ENCODE measurements around the gene GPR137C.
"Not testable (repeated sequence)": the region's sequence is repeated elsewhere in the genome, so short reads cannot be mapped to it uniquely, and the experiment has no call there.

Gene GPR137C

DNA sequence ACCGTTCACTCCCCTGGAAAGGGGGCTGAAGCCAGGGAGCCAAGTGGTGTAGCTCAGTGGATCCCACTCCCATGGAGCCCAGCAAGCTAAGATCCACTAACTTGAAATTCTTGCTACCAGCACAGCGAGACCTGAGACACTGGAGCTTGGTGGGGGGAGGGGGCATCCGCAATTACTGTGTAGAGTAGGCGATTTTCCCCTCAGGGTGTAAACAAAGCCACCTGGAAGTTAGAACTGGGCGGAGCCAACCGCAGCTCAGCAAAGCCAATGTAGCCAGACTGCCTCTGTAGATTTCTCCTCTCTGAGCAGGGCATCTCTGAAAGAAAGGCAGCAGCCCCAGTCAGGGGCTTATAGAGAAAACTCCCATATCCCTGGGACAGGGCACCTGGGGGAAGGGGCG lies 15.8 kb downstream of the GPR137C start:
- DNase-seq (ENCODE audit: low read depth): not testable (repeated sequence)

DNA sequence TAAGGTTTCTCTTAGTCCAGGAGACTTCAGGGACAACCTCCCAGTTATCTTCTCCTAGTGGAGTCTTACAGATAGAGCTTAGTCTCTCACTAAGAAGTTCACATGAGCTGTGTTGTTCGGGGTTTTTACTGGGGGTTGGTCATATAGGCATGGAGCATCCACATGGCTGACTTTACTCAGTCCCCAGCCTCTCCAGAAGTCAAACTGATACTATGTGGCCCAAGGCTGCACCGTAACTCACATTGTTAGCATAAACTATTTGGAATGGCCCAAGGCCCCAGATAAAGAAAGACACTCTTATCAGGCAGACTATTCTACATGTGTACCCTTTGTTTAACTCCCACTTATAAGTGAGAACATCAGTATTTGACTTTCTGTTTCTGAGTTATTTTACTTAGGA lies 23.2 kb downstream of the GPR137C start:
- DNase-seq (ENCODE audit: low read depth): no peak

DNA sequence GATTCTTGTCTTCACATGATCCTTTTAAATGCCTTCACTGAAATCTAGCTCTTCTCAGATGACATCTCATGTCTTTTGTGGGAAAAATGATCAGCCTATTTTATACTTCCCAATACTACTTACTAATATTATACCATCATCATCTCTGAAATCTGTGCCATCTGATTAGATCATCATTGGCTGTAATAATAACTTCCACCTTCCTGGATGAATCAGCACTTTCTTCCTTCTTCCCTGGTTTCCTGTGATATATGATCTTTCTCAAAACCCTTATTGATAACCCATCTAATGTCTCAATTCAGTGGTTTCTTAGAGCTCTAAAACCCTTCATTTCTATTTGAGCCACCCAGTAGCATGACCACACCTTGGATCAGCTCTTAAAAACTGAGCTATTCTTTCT lies 30.9 kb downstream of the GPR137C start:
- no peak for DNase-seq (ENCODE audit: low read depth)

DNA sequence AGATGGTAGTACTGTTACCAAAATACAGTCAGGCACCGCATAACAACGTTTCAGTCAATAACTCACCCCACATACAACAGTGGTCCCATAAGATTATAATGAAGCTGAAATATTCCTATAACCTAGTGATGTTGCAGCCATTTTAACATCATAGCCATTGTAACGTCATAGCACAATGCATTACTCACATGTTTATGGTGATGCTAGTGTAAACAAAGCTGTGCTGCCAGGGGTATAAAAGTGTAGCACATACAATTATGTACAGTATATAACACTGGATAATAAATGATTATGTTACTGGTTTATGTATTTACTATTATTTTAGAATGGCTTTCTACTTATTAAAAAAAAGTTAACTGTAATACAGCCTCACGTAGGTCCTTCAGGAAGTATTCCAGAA lies 37.0 kb downstream of the GPR137C start:
- DNase-seq (ENCODE audit: low read depth): no peak

DNA sequence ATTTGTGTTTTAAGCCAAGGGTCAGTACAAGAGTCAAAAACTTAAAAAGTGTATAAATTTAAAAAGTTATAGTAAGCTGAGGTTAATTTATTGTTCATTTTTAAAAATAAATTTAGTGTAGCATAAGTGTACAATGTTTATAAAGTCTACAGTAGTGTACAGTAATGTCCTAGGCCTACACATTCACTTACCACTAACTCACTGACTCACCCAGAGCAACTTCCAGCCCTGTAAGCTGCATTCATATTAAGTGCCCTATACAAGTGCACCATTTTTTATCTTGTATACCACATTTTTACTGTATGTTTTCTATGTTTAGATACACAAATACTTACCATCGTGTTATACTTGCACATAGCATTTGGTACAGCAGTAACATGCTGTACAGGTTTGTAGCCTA lies 37.7 kb downstream of the GPR137C start:
- DNase-seq (ENCODE audit: low read depth): no peak

DNA sequence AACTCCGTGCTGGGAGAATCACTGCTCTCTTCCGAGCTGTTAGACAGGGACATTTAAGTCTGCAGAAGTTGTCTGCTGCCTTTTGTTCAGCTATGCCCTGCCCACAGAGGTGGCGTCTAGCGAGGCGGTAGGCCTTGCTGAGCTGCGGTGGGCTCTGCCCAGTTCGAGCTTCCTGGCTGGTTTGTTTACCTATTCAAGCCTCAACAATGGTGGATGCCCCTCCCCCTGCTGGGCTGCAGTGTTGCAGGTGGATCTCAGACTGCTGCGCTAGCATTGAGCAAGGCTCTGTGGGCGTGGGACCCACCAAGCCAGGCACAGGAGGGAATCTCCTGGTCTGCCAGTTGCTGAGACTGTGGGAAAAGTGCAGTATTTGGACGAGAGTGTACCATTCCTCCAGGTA lies 43.7 kb downstream of the GPR137C start:
- no peak for DNase-seq (ENCODE audit: low read depth)

DNA sequence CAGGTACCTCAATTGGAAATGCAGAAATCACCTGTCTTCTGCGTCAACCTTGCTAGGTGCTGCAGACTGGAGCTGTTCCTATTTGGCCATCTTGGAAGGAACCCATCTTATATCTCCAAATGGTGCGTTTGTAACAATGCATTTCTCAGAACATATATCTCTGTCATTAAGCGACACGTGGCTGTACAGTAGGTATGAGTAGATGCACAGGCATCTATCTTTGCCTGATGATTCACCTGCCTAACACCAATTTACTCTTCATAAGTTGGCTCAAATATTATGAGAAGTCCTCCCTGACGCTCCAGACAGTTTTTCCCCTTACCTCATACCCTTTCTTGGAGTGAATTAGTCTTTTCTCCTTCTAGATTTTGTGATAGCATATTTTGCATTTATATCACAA lies 44.2 kb downstream of the GPR137C start:
- DNase-seq (ENCODE audit: low read depth): no peak

DNA sequence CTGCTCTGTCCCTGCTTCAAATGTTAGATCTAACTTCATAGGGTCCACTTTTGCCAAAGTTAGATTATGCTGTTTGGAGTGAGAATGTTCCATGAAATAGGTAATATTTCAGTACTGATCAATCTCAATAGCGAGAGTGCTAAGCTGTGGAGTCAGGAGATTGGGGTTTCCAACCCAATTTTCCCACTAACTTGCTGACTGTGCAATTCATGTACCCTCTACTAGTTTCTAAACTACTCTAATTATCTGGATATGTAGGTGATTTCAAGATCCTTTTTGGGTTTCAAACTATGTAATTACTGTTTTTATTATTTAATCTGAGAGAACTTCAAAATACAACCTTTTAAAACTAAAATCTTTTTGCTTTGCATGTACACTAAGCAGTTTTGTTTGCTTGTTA lies 45.9 kb downstream of the GPR137C start:
- no peak for DNase-seq (ENCODE audit: low read depth)

DNA sequence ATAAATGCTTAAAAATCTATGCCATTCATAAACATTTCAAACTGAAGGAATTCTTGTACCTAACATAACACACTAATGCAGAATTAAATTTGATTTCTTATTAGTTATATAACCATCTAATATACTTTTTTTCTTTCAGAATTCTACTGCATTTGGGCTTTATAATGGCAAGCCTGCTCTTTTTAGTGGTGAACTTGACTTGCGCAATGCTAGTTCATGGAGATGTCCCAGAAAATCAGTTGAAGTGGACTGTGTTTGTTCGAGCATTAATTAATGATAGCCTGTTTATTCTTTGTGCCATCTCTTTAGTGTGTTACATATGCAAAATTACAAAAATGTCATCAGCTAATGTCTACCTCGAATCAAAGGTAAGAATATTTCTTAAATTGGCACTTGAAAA lies 47.3 kb downstream of the GPR137C start:
- no peak for DNase-seq (ENCODE audit: low read depth)

DNA sequence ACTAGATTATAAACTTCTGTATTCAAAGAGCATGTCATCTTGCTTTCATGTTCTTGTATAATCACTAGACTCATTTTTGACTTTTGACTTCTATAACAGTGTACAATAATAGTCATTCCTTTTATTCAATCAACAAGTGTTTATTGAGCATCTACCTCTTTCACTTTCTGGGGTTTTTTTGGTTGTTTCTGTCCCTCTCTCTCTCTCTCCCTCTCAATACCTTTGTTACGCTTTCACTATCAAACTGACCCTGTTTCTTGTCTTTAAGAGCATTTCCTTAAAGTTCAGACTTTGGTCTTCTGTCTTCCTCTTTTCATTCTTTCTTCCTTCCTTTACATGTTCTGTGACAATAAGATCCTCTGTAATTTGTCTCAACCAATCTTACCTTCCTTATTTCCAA lies 49.5 kb downstream of the GPR137C start:
- DNase-seq (ENCODE audit: low read depth): no peak

DNA sequence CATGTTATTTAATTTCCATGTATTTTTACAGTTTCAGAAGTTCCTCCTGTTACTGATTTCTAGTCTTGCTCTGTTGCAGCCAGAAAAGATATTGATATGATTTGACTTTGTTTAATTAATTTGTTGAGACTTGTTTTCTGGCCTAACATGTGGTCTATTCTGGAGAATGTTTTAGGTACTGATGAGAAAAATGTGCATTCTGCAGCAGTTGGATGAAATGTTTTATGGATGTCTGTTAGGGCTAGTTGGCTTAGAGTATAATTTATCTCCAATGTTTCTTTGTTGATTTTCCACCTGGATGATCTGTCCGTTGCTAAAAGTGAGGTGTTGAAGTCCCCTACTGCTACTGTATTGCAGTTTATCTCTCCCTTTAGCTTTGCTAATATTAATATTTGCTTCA lies 54.4 kb downstream of the GPR137C start:
- no peak for DNase-seq (ENCODE audit: low read depth)

DNA sequence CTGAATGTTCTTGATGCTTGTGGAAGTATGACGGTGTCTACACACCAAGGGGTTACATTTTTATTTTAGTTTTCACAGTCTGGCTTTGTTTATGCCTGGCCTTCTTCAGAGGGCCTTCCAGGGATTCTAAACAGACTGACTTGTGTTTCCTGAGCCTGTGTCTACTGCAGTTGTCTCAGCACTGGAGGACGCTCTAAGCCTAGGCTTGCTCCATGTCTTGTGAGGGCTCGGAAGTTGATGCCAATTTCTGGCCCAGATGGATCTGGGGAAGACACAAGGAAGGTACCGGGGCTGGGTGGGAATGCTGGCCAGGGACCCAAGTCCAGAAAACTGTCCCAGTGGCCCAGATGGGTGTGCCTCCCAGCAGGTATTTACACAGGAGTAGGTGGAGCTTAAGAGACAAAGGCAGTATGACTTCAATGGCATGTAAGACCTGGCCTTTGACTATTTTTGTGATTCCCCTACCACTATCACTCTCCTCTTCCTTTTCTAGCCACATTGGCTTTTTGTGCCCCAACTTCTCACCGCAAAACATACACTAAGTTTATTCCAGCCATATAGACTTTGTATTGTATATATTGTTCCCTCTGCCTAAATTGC lies 56.9 kb downstream of the GPR137C start:
- DNase-seq (ENCODE audit: low read depth): no peak

DNA sequence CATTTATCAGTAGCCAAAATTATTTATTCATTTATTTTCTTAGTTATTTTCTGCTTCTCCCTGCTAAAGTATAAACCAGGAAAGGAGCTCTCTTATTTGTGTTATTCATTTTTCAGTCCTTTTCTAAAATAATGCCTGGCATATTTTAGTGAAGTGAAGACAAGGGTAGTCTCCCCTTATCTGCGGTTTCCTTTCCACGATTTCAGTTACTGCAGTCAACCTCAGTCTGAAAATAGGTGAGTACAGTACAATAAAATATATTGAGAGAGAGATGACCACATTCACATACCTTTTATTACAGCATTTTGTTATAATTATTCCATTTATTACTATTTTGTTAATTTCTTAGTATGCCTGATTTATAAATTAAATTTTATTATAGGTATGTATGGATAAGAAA lies 57.6 kb downstream of the GPR137C start:
- DNase-seq (ENCODE audit: low read depth): no peak

DNA sequence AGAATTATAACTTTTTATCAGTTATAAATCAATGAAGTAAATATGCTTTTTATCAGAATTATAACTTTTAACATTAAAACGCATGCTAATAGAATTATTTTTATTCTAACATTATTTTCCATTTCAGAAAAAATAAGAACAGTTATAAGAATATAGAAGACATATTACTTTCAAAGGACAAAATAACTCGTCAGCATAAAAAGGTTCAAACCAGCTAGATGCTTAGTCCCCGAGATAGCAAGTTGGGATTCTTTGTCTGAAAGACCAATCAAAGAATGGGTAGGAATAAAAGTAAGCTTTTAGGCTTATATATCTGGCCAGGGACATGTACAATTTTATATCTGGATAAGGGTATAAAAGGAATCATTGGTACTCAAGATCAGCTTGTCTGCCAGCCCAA lies 66.0 kb downstream of the GPR137C start:
- DNase-seq (ENCODE audit: low read depth): no peak

DNA sequence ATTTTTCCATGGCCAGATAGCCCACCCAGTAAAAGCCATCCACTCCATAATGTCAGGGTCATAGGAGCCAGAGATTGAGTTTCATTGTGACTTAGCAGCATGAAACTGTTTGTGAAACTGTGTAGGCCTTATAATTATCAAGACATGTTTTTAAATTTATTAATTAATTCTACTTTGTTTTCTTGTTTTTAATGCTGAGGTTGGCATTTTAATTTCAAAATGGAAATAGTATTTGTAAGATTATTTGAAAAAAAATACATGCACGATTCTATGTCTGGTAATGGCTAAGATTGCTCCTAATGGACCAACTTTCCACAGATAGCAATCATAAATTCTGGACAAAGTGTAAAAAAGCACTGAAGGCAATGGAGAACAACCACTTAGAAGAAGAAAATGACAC lies 67.1 kb downstream of the GPR137C start:
- no peak for DNase-seq (ENCODE audit: low read depth)

DNA sequence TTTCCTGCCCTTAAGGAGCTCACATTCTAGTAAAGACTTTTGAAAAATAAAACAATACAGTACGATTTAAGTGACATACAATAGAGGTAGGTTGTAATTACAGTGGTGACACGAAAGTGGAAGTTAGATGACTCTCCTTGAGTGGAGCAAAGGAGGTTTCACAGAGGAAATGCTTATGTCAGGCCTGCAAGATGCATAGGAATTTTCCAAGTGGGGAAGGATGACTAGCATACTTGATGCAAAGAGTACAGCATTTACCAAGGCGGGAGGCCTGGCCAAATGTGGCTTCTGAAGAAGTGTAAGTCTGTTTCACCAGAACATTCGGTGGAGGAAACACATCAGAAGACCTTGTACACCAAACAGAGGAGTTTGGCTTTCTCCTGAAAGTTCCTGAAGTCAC lies 87.5 kb downstream of the GPR137C start:
- no peak for DNase-seq (ENCODE audit: low read depth)

DNA sequence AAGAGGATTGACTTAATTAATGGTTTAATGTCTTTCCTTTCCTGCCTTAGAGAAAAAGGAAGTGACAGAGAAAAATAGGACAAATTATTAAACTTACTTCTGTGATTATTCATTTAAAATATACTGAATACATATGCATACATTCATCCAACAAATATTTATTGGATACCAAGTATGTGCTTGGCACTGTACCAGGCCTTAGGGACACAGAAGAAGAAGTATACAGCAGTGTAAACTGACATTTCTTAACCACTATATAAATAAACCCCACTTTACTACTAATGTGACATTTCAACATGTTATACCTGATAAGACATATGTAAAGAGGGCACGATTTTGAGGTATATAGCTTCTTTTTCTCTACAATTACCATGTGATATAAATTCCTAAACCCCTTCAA lies 89.1 kb downstream of the GPR137C start:
- DNase-seq (ENCODE audit: low read depth): no peak

DNA sequence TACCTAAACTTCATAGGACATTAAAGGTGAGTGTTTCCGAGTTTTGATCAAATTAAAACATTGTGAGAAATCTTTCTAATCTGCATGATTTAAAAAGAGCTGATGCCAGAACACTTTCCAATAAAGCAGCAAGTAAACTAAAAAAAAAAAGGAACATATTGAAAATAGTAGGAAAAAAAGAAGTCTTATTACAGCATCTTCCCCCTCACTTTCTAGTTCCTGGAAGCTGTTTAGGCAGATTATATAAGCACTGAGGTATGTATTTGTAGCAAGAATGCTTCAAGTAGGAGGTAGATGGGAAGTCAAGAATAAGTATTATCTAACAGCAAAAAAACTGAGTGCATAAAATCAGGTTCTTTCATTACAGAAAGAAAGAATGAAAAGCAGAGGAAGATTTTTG lies 96.9 kb downstream of the GPR137C start:
- DNase-seq (ENCODE audit: low read depth): no peak

DNA sequence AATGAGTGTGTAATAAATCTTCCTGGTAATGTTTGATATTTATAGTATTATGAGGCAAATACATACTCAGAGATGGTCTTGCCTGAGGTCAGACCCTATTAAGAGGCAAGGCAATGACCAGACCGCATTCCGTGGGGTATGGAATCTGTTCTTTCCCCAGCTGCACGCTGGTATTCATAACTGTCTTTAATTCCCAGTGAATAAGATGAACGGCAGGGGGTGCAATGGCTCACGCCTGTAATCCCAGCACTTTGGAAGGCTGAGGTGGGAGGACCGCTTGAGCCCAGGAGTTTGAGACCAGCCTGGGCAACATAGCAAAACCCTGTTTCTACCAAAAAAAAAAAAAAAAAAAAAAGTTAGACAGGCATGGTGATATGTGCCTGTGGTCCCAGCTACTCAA lies 98.1 kb downstream of the GPR137C start:
- no peak for DNase-seq (ENCODE audit: low read depth)

DNA sequence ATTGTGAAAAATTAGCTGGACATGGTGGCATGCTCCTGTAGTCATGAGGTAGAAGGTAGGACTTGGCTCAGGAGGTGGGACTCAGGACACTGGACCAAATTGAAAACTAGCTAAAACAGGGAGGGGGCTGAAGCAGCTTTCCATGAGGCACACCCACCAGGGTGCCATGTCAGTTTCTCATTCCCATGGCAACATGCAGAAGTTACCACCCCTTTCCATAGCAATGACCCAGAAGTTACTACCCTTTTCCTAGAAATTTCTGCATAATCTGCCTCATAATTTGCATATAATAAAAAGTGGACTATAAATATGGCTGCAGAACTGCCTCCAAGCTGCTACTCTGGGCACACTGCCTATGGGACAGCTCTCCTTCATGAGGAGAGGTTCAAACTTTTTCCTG lies 104.3 kb downstream of the GPR137C start:
- DNase-seq (ENCODE audit: low read depth): no peak

DNA sequence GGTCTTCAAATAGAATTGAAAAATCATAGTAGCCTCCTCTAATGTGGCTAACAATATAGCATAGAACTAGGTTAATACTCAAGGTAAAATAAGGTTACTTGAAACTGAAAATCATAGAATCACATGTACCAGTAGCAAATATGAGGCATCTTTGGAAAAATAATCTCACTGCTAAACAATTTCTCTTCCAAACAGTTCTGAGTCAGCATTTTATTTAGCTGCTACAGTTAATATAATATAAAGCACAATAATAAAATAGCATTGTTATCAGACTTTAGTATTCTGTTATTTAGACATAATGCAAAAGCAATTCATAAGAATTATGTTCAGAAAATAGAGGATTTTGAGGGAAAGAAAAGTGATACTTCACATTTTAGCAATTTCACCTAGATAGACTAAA lies 107.7 kb downstream of the GPR137C start:
- no peak for DNase-seq (ENCODE audit: low read depth)

DNA sequence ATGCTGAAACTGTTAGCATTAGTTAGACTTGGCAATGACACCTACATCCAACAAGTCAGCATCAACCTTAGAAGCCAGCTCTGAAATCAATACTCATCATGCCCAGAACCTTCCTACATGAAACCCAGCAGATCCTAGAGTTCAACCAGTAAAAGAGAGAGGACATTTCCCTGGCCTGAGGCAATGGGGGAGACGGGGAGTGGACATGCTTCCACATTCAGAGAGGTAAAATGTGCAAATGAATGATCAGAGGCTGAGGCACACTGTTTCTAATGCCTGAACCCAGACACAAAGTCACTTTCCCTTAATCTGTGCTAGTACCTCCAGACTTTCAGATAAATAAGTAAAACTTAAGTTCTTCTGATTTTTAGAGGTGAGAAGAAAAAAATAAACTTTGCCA lies 108.2 kb downstream of the GPR137C start:
- DNase-seq (ENCODE audit: low read depth): no peak

DNA sequence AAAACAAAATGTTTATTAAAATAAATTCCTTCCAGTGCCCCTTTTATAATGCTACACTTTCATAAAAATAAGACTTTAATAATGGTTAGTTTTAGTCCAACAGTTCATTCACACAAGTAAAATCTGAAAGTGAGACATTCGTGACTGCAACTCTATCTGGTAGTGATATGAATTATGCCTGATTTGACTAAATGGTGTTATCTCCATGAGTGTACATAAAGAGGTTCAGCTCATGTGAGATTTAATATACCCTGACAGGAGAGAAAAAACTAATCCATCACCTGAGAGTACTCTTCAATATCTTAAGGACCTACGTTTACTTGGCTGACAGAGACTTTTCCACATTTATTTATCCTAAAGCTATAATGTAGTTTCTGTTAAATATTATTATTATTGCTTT lies 108.7 kb downstream of the GPR137C start:
- no peak for DNase-seq (ENCODE audit: low read depth)

DNA sequence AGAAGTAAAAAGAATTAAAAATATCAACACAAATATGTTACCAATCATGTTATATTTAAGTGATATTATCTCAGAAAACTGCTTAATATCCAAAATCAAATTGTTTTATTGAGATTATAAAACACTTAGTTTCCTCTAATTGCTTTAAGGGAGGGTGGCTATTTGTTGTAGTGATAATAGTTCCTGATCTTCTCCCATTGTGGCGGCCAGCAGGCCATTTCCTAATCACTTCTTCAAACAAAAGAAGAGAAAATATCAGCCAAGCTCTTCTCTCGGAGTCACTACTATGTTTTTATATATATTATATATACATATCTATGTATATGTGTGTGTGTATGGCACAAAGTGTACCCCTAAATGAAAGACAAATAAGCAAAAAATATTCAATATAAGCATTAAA lies 111.2 kb downstream of the GPR137C start:
- DNase-seq (ENCODE audit: low read depth): no peak

DNA sequence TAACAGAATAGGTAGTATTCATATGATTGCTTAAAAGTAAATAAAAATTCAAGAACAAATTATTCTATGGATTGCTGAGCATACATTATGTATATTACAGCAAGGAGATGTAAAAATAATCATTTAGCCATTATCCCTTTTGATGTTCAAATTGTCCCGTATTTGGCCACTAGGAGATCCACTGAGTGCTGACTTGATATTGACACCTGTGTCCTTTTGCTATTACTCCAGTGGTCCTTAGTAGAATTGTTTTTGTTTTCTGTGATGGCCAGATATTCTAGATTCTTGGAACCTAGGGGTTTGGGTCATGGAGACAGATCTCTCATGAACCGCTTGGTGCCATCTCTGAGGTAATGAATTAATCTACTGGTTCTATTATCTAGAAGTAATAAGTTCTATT lies 126.0 kb downstream of the GPR137C start:
- DNase-seq (ENCODE audit: low read depth): no peak
